ENCODE measurements around the gene NCCRP1.

DNA sequence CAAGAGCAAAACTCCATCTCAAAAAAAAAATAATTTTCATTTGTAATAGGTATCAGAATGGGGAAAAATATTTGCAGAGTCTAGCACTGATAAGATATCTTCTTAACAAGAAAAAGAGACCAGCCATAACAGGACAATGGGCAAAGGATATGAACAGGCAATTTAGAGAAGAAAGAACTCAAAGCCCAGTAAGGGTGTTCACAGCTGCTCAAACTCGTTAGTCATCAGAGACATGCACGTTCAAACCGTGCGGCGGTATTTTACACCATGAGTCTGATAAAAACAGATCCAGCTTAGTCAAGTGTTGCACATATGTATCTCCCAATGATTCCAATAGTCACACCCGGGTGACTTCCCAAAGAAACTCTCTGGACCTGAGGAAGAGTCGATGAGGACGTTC lies 13.7 kb upstream of the NCCRP1 start:
- TF ChIP-seq GATA3 (IDR thresholded peaks at IDR 0.05; ENCODE audit: low read depth, low read length) (no peak), GATA2 (IDR thresholded peaks at IDR 0.05; ENCODE audit: low read depth, low read length) (no peak)

Data from SH-SY5Y (cell line).